Iris pigment epithelial cell (primary cell): ENCODE data around the gene CTU2.
A peak's percentile ranks its signal among the peaks of the same experiment; 100 is the strongest.

Experiments
- DNase-seq: peaks from one replicate; pipeline ENCODE4 v3.0.0-alpha.2; 2011; ENCODE audit warnings: low read depth

CTU2 gene

DNA sequence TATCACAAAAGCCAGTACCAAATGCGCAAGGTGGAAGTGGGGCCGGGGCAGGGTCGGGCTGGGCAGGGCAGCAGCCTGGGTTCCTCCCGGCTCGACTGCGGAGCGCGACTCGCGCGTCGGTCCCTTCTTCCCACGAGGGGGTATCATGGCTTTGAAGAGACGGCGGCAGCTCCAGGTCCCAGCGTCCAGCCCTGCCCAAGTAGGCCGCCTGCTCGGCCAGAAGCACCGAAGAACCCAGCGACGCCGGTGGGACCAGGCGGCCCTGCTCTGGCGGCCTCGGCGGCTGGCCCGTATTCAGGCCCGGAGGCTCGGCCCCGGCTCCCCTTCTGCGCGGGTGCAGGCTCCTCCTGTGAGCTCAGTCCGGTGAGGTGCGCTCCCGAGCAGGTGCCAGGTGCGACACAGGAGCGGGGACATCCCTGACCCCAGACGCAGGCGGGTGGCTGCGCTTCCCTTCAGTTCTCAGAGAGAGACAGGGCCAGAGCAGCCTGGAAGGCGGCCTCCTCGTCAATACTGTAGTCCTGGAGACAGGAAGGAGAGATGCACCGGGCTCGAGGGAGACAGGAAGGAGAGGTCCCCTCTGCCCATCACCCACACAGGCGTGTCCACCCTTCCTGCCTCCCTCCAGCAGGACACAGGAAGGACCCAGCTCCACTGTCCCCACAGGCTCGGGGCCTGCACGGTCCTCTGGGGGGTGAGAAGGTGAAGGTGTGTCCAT lies 9.0 kb upstream of the CTU2 start:
- DNase-seq = no peak

GRCh38 chr16:88697831-88698615 lies 8.3 kb upstream of the CTU2 start:
- DNase-seq = no peak

DNA sequence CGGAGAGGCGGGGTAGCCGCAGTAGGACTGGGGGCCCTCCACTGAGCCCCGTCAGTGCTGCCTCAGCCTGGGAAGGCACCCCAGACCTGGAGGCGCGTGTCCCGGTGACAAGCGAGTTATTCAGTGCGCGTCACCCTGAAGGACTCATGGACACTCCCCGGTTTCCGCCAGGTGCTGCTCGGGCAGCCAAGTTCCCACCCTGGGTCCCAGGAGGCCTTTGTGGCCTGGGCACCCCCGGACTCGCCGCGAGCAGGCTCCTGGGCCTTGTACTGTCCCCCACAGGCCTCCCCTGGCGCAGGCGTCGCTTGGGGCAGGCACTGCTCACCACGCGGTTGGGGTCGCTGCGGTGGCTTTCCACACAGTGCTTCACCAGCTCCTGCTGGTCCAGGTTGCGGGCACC lies 7.7 kb upstream of the CTU2 start:
- no peak for DNase-seq

DNA sequence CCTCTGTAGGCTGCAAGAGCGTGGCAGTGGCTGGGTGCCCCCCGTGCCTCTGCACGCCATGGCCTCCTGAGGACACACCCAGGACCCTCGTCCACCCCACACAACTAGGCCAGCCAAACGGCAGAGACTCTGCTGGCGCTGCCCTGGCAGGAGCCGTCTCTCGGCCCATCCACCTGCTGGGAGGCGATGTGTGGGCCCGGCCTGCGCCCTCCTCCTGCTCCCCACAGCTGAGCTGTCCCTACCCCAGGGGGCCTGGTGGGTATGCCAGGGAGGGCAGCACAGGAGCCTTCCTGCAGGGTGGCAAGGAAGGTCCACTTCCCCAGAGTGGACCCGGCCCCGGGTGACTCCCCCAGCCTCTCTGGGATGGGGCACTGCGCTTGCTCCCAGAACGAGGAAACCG lies 7.1 kb upstream of the CTU2 start:
- DNase-seq = no peak

GRCh38 chr16:88700322-88700635 lies 6.0 kb upstream of the CTU2 start:
- no peak for DNase-seq

- DNase-seq = peak; percentile 96
Measured at GRCh38 chr16:88700636-88701482, 5.4 kb upstream of the CTU2 start.

DNA sequence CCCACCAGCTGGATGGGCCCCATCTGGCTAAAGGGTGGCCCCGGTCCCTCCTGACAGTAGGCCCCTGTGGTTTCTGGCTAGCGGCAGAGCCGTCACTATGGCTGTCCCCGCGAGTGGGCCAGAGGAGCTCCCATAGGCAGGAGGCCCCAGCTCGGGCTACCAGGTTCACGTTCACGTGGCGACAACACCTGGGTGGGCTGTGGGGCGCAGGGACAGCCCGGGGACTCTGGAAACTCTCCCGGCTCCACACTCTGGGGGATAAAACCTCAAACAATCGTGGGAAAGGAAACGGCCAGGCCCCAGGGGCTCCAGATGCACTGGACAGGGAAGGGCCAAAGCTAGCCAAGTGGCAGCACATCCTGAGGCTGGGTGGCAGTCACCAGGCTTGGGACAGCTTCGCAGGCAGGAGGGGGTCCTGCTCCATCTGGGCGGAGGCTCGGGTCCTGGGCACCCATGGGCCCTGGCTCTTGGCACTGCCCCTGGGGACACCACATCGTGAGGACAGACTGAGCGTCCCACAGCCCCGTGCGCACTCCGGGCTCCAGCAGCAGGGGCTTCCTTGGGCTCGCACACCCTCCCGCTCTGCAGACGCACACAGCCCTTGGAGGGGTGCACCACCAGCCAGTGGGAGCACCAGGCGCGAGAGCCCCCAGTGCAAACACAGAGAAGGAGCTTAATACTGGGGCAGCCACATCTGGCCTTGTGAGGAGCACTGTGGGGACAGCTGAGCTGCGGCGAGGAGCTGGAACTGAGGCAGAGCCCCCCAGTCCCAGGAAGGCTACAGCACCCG lies 4.5 kb upstream of the CTU2 start:
- no peak for DNase-seq

- DNase-seq = no peak
Measured at GRCh38 chr16:88702371-88703210, 3.7 kb upstream of the CTU2 start.

DNA sequence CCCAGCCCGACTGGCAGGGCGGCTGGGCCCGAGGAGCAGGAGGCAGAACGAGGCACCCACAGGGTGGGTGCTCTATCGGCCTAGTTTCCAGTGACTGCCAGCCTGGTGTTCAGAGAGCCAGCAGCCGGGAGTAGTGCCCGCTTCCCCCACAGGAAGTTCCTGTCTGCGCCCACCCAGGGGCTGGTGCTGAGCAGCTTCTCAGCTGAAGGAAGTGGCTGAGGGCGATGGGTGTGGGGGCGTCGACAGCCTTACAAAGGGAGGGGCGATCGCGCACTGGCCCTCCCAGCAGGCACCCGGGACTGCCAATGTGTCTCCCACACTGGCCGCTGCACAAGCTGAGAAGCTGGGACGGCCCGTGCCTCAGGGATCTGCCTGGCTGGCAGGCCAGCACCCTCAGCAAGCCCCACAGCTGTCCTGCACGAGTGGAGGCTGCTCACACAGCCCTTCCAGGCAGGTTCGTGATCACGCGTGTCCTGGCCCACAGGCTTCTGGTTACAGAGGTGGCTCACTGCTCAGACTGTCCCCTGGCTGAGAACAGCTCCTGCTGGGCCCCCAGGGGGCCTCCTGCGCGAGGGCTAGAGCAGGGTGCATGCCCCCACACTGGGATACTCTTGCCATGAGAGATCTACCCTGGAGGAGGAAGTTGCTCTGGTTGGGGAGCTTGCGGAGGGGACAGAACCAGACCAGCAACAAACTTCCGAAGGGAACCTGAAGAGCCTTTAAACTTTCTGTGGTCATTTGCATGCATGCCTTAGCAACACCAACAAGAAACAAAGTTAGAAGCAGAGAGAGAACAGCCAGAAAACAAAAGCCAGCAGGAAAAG lies 2.6 kb upstream of the CTU2 start:
- DNase-seq = no peak

DNA sequence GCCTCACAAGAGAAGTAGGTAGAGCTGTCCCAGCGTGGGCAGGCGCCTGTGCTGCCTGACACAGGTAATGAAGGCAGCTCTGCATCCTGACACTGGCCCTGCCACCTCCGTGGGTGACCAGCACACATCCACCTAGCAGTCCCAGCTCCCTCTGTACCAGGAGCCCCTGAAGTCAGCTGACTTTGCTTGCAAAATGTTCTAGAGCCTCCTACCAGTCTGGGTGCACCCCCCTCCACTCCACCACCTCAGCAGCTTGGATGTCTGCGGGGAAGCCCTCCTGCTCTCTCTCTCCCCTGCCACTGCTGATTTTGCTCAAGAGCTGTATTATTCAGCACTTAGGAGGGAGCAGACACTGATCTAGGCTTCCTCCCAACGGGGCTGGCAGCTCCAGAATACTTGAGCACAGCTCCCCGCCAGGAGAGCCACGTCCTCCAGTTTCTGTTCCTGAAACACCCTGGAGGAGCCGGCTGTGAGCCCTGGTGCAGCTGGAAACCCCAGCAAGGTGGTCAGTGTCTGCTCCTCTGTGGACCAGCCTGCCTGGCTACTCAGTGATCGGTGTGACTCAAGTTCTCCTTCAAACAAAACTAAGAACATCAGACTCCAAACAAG lies 1.1 kb upstream of the CTU2 start:
- peak; percentile 45 for DNase-seq

DNA sequence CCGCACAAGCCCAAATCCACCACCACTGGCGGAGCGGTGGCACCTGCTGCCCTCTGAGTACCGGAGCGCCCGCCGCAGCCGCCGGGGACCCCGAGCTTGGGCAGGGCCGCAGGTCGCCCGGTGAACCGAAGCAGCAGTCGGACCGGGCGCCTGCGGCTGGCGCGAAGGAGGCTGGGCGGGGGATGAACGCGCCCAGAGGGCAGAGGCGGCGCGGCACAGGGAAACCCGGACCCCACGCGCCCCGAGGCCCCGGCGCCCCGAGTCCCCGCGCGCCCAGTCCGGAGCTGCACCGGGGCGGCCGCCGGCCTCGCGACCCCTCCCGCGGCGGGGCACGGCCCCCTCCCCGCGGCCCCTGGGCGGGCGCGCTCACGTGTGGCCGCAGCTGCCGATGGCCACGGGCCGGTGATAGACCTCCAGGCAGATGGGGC lies 488 bp upstream of the CTU2 start:
- DNase-seq = no peak

GRCh38 chr16:88706965-88707826 lies 893 bp downstream of the CTU2 start:
- DNase-seq = no peak

- DNase-seq = no peak
Measured at GRCh38 chr16:88710556-88710955, 4.3 kb downstream of the CTU2 start.

GRCh38 chr16:88711750-88712340 lies 5.5 kb downstream of the CTU2 start:
- no peak for DNase-seq

DNA sequence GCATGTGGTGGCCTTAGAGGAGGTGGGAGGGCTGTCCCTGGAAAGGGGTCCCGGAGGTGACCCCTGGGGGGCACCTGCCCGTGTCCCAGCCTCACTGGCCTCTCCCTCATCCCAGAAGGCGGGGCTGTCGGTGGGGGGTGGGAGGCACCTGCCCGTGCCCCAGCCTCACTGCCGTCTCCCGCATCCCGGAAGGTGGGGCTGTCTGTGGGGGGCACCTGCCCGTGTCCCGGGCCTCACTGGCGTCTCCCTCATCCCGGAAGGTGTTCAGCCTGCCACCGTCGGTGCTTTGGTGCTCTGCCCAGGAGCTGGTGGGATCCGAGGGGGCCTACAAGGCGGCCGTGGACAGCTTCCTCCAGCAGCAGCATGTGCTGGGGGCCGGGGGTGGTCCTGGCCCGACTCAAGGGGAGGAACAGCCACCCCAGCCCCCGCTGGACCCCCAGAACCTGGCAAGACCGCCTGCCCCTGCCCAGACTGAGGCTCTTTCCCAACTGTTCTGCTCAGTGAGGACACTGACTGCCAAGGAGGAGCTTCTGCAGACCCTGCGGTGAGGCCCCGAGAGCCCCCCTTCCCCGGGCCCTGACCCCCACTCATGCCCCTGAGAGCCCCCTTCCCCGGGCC lies 6.2 kb downstream of the CTU2 start:
- no peak for DNase-seq

DNA sequence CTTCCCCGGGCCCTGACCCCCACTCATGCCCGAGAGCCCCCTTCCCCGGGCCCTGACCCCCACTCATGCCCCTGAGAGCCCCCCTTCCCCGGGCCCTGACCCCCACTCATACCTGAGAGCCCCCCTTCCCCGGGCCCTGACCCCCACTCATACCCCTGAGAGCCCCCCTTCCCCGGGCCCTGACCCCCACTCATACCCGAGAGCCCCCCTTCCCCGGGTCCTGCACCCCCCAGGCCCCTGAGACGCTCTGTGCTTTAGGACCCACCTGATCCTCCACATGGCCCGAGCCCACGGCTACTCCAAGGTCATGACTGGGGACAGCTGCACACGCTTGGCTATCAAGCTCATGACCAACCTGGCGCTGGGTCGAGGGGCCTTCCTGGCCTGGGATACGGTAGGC lies 6.8 kb downstream of the CTU2 start:
- no peak for DNase-seq

DNA sequence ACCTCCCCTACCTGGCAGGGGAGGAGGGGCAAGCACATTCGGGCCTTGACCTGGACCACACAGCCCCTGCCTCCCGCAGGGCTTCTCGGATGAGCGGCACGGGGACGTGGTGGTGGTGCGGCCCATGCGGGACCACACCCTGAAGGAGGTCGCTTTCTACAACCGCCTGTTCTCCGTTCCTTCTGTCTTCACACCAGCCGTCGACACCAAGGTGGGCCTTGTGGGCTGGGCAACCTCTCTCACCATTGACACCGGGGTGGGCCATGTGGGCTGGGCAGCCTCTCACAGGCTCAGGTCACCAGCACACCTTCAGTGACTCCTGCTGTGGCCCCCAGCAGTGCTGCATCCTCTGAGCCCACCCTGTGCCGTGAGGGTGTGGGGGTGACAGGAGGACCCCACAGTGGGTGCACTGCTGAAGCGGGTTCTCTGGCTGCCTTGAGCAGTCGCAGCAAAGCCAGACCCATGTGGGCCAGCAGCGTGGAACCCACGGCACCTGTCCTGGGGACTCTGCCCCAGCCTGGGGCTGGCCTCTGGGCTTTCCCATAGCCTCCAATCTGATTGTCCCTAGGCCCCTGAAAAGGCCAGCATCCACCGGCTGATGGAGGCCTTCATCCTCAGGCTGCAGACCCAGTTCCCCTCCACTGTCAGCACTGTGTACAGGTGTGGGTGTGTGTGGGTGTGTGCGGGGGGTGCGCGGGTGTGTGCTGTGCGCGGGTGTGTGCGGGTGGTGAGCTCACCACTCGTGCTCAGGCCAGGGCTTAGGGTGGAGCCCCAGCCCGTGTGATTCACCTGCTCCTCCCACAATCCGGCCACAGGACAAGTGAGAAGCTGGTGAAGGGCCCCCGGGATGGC lies 7.5 kb downstream of the CTU2 start:
- peak; percentile 53 for DNase-seq
